HG02759 (cell line): ENCODE measurements around the gene FGF2.

Source experiments
- ATAC-seq: cut with Tn5 transposase; IDR thresholded peaks from one replicate; pipeline ENCODE4 v1.9.1; 2021; ENCODE audit warnings: mild to moderate bottlenecking, moderate library complexity; ENCODE audit not compliant: unreplicated experiment

The FGF2 gene

DNA sequence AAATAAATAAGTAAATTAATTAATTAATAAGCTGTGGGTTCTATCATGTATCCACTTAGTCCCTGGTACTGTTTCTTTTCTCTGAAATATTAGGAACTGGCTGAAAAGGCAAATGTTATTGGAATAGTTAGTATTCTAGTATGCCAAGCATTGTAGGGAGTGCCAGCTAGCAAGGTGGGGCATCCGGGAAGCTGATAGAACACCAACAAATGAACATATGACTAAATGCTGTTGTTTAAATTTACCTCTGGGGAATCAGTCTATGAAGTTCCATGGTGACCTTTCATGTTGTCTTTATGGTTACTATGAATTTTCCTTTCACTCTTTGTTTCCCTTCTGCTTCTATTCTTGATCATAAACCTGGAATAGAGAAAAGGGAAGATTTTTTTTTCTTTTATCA is 63.1 kb downstream of the FGF2 start:
- no peak for ATAC-seq

DNA sequence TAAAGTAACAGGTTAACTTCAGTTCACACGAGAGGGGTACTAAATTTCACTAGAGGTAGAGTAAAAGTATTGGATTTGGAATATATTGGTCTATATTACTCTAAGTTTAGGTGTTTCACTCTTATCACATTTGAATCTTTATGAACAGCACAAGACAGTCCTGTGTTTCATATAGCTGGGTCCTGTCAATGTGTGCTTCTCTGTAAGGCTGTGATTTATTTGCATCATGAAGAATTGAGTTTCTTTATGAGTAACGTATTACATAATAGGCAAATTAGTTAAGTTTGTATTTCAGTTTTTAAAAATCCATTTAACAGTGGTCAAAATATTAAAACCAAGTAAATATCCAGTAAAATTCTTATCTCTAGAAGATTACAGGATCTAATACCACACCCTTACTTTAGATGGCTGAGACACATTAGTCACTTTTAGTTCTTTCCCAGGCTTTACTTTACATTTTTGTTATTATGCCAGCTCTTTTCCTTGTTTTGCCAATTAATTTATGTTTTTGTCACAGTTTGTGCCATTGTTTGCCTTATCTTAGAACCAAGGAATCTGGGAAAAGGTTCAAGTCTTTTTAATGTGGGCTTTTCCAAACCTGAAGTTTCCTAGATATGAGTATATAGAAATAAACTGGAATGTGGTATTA is 63.6 kb downstream of the FGF2 start:
- no peak for ATAC-seq

DNA sequence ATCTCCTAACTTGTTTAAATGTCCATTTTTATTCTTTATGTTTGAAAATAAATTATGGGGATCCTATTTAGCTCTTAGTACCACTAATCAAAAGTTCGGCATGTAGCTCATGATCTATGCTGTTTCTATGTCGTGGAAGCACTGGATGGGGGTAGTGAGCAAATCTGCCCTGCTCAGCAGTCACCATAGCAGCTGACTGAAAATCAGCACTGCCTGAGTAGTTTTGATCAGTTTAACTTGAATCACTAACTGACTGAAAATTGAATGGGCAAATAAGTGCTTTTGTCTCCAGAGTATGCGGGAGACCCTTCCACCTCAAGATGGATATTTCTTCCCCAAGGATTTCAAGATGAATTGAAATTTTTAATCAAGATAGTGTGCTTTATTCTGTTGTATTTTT is 68.2 kb downstream of the FGF2 start:
- no peak for ATAC-seq

DNA sequence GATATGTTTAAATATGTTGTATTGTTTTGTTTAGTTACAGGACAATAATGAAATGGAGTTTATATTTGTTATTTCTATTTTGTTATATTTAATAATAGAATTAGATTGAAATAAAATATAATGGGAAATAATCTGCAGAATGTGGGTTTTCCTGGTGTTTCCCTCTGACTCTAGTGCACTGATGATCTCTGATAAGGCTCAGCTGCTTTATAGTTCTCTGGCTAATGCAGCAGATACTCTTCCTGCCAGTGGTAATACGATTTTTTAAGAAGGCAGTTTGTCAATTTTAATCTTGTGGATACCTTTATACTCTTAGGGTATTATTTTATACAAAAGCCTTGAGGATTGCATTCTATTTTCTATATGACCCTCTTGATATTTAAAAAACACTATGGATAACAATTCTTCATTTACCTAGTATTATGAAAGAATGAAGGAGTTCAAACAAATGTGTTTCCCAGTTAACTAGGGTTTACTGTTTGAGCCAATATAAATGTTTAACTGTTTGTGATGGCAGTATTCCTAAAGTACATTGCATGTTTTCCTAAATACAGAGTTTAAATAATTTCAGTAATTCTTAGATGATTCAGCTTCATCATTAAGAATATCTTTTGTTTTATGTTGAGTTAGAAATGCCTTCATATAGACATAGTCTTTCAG is 68.8 kb downstream of the FGF2 start:
- ATAC-seq: no peak

DNA sequence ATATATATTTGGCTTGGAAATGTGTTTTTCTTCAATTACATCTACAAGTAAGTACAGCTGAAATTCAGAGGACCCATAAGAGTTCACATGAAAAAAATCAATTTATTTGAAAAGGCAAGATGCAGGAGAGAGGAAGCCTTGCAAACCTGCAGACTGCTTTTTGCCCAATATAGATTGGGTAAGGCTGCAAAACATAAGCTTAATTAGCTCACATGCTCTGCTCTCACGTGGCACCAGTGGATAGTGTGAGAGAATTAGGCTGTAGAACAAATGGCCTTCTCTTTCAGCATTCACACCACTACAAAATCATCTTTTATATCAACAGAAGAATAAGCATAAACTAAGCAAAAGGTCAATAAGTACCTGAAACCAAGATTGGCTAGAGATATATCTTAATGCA is 69.6 kb downstream of the FGF2 start:
- ATAC-seq: no peak

DNA sequence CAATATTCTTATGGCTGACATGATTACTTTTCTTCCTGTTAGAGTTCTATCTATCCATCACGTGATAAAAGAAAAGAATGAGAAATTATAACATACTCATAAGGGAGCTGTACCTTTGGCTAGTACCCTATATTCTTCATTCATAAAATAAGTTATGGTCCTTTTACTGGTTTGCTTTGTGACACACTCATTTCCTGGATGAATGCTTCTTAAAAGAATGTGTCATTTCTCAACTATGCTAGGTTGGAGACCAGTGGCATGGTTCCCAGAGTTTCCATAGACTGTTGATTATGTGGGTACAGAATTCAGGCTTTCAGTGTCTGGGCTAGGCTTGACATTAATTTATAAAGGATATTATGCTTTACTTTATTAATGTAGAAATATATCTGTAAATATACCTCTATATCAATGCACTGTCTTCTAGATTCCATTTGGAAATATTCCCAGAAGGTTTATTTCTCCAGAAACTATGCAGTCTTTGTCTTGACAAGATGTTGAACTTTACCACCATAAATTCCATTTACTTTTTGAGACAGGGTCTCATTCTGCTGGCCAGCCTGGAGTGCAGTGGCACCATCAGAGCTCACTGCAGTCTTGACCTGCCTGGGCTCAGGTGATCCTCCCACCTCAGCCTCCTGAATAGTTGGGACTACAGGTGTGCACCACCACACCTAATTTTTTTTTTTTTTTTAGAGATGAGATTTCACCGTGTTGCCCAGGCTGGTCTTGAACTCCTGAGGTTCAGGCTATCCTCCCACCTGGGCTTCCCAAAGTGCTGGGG is 71.9 kb downstream of the FGF2 start:
- ATAC-seq: no peak

DNA sequence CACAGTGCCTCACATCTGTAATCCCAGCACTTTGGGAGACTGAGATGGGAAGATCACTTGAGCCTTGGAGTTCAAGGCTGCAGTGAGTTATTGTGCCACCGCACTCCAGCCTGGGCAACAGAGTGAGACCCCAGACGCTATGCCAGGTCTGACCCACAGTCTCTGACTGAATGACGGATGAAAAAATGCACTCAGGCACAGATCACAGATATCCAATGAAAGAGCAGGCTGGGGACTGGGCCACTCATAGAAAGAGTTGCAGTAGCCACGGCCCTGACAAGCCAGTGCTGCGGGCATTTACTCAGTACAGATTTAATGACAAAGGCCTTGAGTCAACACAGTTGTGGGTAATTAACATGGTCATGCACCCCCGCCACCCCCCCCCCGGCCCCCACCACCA is 73.1 kb downstream of the FGF2 start:
- no peak for ATAC-seq

DNA sequence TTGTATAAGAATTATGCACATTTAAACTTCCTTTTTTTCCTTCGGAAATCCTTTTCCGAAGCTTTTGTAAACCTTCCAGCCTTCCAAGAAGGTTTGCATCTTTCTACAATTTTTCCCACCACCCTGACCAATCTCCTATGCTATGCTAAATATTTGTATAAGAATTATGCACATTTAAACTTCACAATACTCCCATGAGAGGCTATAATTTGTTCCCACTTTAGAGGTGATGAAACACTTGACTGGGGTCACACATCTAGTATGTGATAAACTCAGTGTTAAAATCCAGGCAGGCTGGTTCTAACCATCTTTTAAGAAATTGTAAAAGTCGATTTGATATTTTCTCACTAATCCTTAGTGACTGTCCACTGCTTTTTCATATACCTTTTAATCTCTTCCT is 73.7 kb downstream of the FGF2 start:
- ATAC-seq: no peak

DNA sequence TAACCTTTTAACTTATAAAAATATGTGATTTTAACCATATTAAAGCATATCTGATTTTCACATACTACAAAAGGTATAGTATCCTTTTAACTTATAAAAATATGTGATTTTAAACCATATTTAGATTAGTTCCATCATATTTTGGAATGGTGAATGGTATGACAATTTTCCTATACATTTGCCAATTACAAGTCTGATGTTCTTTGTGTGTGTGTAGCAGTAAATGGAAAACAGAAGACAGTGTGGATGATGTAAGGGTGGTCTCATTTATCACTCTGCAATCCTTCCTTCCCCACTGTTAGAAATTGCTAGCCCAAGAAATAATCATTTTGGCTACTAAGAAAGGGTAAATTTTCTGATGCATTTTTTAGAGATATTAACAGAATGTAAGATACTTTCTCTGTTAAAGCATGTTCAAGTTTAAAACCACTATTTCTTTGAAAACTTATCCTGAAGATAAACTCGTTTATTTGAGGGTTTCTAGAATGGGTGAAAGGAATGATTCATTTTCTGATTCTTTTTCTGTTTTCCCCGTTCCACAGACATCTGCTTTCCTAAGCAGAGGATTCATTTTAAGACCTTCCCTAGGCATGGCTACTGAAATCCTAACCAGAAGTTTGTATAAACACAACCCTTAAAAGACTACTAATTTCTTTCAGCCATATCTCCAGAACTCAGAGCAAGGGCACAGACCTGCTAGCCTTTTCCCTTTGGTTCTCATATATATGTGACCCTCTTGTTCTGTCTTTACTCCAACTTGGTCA is 74.8 kb downstream of the FGF2 start:
- ATAC-seq: no peak

DNA sequence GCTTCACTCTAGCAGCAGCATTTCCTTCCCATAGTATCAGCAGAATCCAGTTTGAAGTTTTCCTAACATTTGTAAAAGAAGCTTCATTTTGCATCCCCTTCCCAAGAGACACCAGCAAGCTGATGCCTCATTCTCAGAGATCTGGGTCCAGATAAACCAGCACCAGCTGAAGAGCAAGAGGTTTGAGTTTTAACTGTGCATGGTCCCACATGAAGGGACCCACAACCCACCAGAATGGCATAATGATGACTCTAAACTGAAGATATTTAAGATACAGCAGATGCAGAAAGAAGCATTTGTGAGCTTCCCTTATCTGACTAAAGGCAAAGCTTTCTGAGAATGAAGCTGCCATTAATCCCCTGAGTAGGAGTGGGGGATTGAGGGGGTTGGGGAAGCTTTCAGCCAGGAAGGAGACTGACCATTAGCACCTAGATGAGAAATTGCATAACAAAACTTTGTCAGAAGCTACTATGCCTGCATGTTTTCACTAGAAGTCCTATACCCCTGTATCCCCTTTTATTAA is 77.2 kb downstream of the FGF2 start:
- no peak for ATAC-seq

DNA sequence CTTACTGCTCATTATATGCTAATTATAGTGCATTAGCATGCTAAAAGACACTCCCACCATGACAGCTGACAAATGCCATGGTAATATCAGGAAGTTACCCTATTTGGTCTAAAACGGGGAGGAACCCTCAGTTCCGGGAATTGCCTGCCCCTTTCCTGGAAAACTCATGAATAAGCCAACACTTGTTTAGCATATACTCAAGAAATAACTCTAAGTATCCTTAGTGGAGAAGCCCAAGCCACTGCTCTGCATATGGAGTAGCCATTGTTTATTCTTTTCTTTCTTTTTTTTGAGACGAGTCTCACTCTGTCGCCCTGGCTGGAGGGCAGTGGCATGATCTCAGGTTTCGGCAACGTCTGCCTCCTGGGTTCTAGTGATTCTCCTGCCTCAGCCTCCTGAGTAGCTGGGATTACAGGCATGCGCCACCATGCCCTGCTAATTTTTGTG is 80.3 kb downstream of the FGF2 start:
- ATAC-seq: no peak

DNA sequence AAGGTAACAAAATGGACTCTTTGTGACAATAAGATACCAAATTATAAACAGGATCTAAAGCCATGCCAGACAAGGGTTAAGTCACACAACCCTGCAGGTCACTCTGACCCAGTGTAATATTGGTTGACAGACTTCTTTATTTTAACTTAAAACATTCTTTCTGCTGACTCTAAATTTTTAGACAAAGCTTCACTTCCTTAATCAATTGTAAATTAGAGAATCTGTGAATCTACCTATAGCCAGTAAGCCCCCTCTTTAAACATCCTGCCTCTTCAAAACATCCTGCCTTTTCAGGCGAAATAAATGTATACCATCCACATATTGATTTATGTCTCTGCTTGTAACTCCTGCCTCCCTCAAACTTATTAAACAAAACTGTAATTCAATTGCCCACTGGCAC is 81.6 kb downstream of the FGF2 start:
- ATAC-seq: no peak

DNA sequence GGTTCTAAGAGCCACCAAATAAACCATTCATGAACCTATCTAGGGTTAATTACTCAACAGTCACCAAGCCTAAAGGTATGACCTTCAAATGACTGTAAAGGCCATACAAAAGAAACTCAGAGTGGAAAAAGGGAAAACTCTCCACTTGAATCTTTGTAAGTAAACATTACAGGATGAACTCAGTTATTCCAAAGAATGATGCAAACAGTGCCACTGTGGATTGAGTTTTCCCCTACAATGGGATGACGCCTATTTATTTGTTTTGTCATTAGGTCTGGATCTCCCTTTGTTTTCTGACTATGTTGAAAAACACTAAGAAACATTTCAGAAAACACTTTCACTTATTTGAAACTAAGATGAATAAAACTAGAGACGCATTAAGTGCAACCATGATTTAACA is 83.1 kb downstream of the FGF2 start:
- ATAC-seq: no peak

DNA sequence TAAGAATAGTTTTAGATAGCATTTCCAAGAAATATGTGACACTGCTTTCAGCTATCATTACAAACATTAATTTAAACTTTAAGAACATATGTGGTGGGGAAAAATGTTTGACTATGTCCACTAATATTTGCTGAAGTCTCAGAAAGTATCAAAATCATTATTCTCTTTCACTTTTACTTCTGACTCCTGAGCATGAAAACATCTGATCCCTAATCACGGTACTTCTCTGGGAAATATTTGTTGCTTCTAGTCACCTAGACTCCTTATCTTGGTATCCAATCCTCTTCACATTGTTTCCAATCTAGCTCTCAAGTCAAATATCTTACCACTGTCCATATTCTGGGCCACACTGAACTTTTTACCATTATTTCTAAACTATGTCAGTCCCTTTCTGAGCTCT is 85.0 kb downstream of the FGF2 start:
- ATAC-seq: no peak

DNA sequence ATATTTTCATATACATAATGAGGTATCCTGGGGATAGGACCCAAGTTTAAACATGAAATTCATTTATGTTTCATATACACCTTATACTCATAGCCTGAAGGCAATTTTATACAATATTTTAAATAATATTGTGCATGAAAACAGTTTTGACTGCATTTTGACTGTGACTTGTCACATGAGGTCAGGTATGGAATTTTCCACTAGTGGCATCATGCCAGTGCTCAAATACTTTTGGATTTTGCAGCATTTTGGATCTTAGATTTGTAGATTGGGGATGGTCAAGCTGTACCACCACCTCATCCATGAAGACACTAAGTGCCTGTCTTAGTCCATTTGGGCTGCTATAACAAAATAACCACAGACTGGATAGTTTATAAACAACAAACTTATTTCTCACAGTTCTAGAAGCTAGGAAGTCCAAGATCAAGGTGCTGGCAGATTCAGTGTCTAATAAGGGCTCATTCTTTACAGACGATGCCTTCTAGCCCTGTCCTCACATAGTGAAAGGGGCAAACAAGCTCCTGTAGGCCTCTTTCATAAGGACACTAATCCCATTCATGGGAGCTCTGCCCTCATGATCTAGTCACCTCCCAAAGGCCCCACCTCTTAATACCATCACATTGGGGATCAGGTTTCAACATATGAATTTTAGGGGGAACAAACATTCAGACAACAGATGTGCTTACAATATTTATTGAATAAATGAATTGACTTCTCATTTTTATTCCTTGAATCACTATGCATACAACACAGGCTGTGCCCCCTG is 86.4 kb downstream of the FGF2 start:
- no peak for ATAC-seq

DNA sequence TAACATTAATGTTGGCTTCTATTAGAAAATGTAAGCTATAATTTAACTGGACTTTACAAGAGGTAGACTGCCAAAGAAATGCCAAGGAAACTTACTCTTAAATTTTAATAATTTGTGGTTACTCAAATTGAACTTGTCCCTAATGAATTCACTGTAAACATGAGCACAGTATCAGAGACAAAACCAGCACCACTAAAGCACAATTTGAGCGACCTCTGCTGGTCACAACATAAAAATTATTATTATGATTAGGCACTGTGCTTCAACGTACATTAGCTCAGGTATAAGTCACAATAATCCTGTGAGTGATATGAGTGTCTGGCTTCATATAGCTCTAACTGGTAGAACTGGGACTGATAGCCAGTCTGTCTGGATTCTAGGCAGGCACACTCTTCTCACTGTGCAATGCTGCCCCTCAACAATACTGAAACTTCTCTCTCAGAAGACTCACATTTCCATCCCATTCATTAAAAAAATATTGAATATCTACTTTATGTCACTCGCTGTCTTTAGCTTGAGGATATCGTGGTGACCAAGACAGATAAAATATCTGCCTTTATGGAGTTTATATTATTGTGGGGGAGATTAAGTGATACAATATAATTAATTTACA is 87.8 kb downstream of the FGF2 start:
- peak; percentile 95 for ATAC-seq

DNA sequence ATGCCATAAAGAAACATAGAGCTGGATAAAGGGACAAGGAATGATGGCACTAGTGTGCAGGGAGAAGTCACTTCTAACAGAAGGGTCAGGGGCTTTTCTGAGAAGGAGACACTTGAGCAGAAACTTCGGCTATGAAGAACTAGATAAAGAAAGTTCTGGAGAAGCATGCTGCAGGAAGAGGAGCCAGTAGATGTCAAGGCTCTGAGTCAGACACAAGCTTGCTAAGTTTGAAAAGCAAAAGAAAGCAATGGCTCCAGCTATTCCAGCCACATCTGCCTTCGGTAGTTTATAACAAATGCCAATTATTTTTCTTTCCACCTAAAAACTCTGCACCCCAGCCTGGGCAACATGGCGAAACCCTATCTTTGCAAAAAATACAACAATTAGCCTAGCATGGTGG is 88.3 kb downstream of the FGF2 start:
- ATAC-seq: no peak

DNA sequence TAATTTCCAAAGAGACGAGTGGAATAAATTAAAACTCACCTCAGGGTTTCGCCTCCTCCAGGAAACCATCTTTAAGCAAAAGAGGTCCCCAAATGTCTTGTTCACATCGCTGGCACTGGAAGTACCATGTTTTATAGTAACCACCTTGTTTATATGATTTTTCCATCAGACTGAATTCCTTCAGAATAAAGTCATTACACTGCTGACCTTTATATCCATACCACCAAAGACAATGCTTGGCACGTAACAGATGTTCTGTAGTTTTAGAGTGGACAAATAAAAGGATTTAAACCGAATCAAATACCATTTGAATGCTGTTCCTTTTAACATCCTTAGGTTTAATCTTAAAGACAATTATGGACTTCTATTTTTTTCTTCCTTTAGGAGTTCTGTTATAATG is 91.1 kb downstream of the FGF2 start:
- no peak for ATAC-seq

DNA sequence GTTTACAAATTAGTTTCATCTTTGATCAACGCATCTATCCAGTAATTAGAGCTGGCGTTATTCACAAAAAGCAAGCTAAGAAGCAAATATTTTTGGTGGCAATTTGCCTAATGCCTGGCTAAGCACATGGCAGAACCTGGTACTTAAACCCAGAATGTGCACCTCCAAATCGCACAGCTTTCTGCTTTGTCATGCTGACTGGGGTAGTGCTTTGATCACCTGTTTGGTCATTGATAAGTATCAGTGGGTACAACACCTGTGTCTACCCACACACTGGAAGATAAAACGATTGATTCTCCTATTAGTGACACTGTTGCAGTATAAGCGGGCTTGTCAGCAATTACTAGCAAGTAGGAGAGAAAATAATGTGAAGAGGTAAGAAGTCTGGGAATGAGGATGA is 93.8 kb downstream of the FGF2 start:
- no peak for ATAC-seq

DNA sequence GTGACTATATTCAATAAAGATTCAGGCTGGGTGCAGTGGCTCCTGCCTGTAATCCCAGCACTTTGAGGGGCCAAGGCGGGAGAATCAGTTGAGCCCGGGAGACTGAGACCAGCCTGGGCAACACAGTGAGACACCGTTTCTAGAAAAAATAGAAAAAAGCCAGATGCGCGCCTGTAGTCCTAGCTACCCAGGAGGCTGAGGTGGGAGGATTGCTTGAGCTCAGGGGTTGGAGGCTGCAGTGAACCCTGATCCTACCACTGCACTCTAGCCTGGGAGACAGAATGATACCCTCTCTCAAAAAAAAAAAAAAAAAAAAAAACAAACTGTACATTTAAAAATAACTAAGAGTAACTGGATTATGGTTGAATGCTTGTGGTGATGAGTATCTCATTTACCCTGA is 94.7 kb downstream of the FGF2 start:
- ATAC-seq: no peak
